HepG2 (cell line): ENCODE measurements around the gene CDC14B. TPM values are rescaled to one million over a fixed set of nuclear protein-coding genes. Genes with fewer than 3 reads are reported as not detected.

Experiments
- ARID5B ChIP-seq: IDR thresholded peaks from 2 replicates; pipeline ENCODE4 v1.4.0; 2020; ENCODE audit warnings: mild to moderate bottlenecking, missing genetic modification reagents
- ATF7 ChIP-seq, 2 experiments: fragments of 450-650 bp in 1 of 2; sonication (generic) in 1 of 2; formaldehyde crosslinking in 1 of 2; IDR thresholded peaks; 2 replicates each; pipeline versions ENCODE4 v1.4.0 to v1.6.1; 2016 to 2020; ENCODE audit warnings: antibody characterized with exemption in 1 of 2, mild to moderate bottlenecking in 1 of 2, missing genetic modification reagents in 1 of 2
- ATRX ChIP-seq: sonication (generic); formaldehyde crosslinking; IDR thresholded peaks from 2 replicates; pipeline ENCODE4 v1.4.0; 2020; ENCODE audit warnings: missing genetic modification reagents, borderline replicate concordance
- EP300 ChIP-seq, 3 experiments: sonication (generic) in 1 of 3; formaldehyde crosslinking in 1 of 3; IDR thresholded peaks; 2 replicates each; pipeline versions ENCODE4 v1.5.1 to v1.6.1; 2011 to 2020; ENCODE audit warnings: low read depth in 2 of 3, low read length in 2 of 3, borderline replicate concordance in 1 of 3, improper control_type of control experiment in 1 of 3, mild to moderate bottlenecking in 1 of 3, missing genetic modification reagents in 1 of 3, moderate library complexity in 1 of 3
- GATAD1 ChIP-seq: IDR thresholded peaks from 2 replicates; pipeline ENCODE4 v1.6.1; 2016; ENCODE audit warnings: missing genetic modification reagents, missing compliant biosample characterization
- HINFP ChIP-seq: sonication (generic); formaldehyde crosslinking; IDR thresholded peaks from 2 replicates; pipeline ENCODE4 v1.4.0; 2020; ENCODE audit warnings: low read depth, mild to moderate bottlenecking, missing genetic modification reagents
- HNRNPK ChIP-seq: fragments of 200-400 bp; formaldehyde crosslinking; IDR thresholded peaks from 2 replicates; pipeline ENCODE4 v1.6.1; 2018; ENCODE audit warnings: low read length, low read depth, moderate library complexity, mild to moderate bottlenecking; ENCODE audit not compliant: poor library complexity, severe bottlenecking
- NR3C1 ChIP-seq: sonication (generic); formaldehyde crosslinking; IDR thresholded peaks from 2 replicates; pipeline ENCODE4 v1.4.0; 2020; ENCODE audit warnings: missing genetic modification reagents
- PRMT3 ChIP-seq: sonication (generic); formaldehyde crosslinking; IDR thresholded peaks from 2 replicates; pipeline ENCODE4 v1.8.1; 2022; ENCODE audit warnings: low read depth, mild to moderate bottlenecking, moderate library complexity, missing genetic modification reagents, borderline replicate concordance
- RBAK ChIP-seq: sonication (generic); formaldehyde crosslinking; IDR thresholded peaks from 2 replicates; pipeline ENCODE4 v1.5.1; 2020; ENCODE audit warnings: mild to moderate bottlenecking, missing genetic modification reagents
- SALL2 ChIP-seq: sonication (generic); formaldehyde crosslinking; IDR thresholded peaks from 2 replicates; pipeline ENCODE4 v1.8.1; 2023; ENCODE audit warnings: mild to moderate bottlenecking, missing genetic modification reagents, inconsistent platforms
- THAP11 ChIP-seq: IDR thresholded peaks from 2 replicates; pipeline ENCODE4 v1.6.1; 2016; ENCODE audit warnings: missing biosample characterization, missing genetic modification reagents
- ZBTB21 ChIP-seq: sonication (generic); formaldehyde crosslinking; IDR thresholded peaks from 2 replicates; pipeline ENCODE4 v1.4.0; 2020; ENCODE audit warnings: missing genetic modification reagents
- ZHX1 ChIP-seq: sonication (generic); formaldehyde crosslinking; IDR thresholded peaks from 2 replicates; pipeline ENCODE4 v1.8.1; 2022; ENCODE audit warnings: low read depth, mild to moderate bottlenecking, missing genetic modification reagents
- ZNF484 ChIP-seq: sonication (generic); formaldehyde crosslinking; IDR thresholded peaks from 2 replicates; pipeline ENCODE4 v1.5.1; 2020; ENCODE audit warnings: mild to moderate bottlenecking, low read depth, missing genetic modification reagents, borderline replicate concordance
- ZNF562 ChIP-seq: sonication (generic); formaldehyde crosslinking; IDR thresholded peaks from 2 replicates; pipeline ENCODE4 v1.8.0; 2022; ENCODE audit warnings: missing genetic modification reagents, borderline replicate concordance
- ZNF614 ChIP-seq: IDR thresholded peaks from 2 replicates; pipeline ENCODE4 v1.6.1; 2018; ENCODE audit warnings: missing biosample characterization, missing genetic modification reagents, inconsistent platforms, borderline replicate concordance
- ZNF691 ChIP-seq: sonication (generic); formaldehyde crosslinking; IDR thresholded peaks from 2 replicates; pipeline ENCODE4 v1.4.0; 2020; ENCODE audit warnings: missing genetic modification reagents, low read depth, mild to moderate bottlenecking, borderline replicate concordance
- polyA plus RNA-seq, 8 experiments: library from polyadenylated mRNA; depleted of rRNA in 3 of 8; stranded (reverse) in 7 of 8; unstranded in 1 of 8; fragments of >200 nt; fragmentation: Illumina TruSeq in 4 of 8; extraction: Trizol in 4 of 8; gene quantifications; 2 replicates each; pipeline versions ENCODE4 v1.2.1 to v1.2.3, GENCODE V29; 2011 to 2016; ENCODE audit warnings: low read depth in 4 of 8, missing spikeins in 1 of 8, mixed read lengths in 1 of 8; ENCODE audit not compliant: insufficient read depth in 1 of 8
- total RNA-seq, 5 experiments: library from RNA; depleted of rRNA; stranded (reverse); fragments of >200 nt; fragmentation: Illumina TruSeq; extraction: Trizol; gene quantifications; 2 replicates each; pipeline ENCODE4 v1.2.3, GENCODE V29; 2016; ENCODE audit warnings: low read depth in 1 of 5

Gene CDC14B
- total and polyA plus RNA-seq, 2 of the 13 experiments (the other 11 are each of a cell fraction or from before 2014, with no cell fraction given) = 25.8 to 33.3 TPM

GRCh38 chr9:96612105-96612965 is 7.3 kb downstream of the CDC14B start (continued):
- peak; percentile 72 for TF ChIP-seq GATAD1 (CRISPR knock-in tag)
- peak; percentile 86 for TF ChIP-seq ZBTB21 (CRISPR knock-in tag)
- no peak for TF ChIP-seq ATRX (CRISPR knock-in tag)
- TF ChIP-seq ZNF484 (CRISPR knock-in tag) = no peak
- no peak for TF ChIP-seq ATF7 (IDR thresholded peaks at IDR 0.05)
- 0 out of 2 replicates have a peak, but pooled peaks have one; percentile 29 for TF ChIP-seq ATF7 (CRISPR knock-in tag; IDR thresholded peaks at IDR 0.05)
- TF ChIP-seq PRMT3 (CRISPR knock-in tag) = no peak
- TF ChIP-seq THAP11 (CRISPR knock-in tag) = peak; percentile 54; the same call in 1 of the 2 replicates
- TF ChIP-seq SALL2 (CRISPR knock-in tag) = no peak
- TF ChIP-seq RBAK (CRISPR knock-in tag) = no peak
- TF ChIP-seq HINFP (CRISPR knock-in tag) = 0 out of 2 replicates have a peak, but pooled peaks have one; percentile 28
- TF ChIP-seq ARID5B (CRISPR knock-in tag) = peak; percentile 93
- no peak for TF ChIP-seq ZNF562 (CRISPR knock-in tag)
- TF ChIP-seq ZNF691 = no peak
- peak; percentile 50 to 63; a peak in 2 of 4 replicates for TF ChIP-seq EP300 (IDR thresholded peaks at IDR 0.05; ENCODE audit: low read depth in 2 of 2, low read length in 2 of 2)
- peak; percentile 67 for TF ChIP-seq EP300 (CRISPR knock-in tag; IDR thresholded peaks at IDR 0.05; ENCODE audit: borderline replicate concordance)
- TF ChIP-seq ZHX1 (CRISPR knock-in tag) = peak; percentile 69; the same call in 1 of the 2 replicates
- no peak for TF ChIP-seq NR3C1 (CRISPR knock-in tag)
- peak; percentile 80; the same call in 1 of the 2 replicates for TF ChIP-seq ZNF614
- TF ChIP-seq HNRNPK = no peak
